Lower leg skin (tissue), 4 donors: Measurements from ENCODE around the gene MUC5AC. TPM values are rescaled to one million over a fixed set of nuclear protein-coding genes. Genes with fewer than 3 reads are reported as not detected.
A peak's percentile ranks its signal among the peaks of the same experiment; 100 is the strongest.

Source experiments
- DNase-seq, 2 donors: peaks; one replicate each; pipeline ENCODE4 v3.0.0-alpha.2; 2019; ENCODE audit warnings: low spot score in 2 of 2
- H3K4me3 ChIP-seq: fragments of 200-600 bp; sonication (generic); 2 replicates; pipeline ENCODE4 v1.5.1; 2017; ENCODE audit warnings: mild to moderate bottlenecking, low read depth; ENCODE audit not compliant: poor library complexity, severe bottlenecking
- POLR2A ChIP-seq, 2 donors: fragments of 450-650 bp; IDR thresholded peaks; one replicate each; pipeline ENCODE4 v1.6.1; 2016 to 2017; ENCODE audit warnings: antibody characterized with exemption in 2 of 2, mild to moderate bottlenecking in 1 of 2, moderate library complexity in 1 of 2
- WGBS, 2 donors: methylation state at CpG; one replicate each; pipeline ENCODE4 v1.1.5; 2018; 5-methylcytosine and 5-hydroxymethylcytosine counted together
- intact Hi-C: fragments of 100-400 bp; cut with DNase I; formaldehyde crosslinking; loops from one replicate; pipeline ENCODE4 v1.15.0; 2023; ENCODE audit warnings: low total_unique reads
- total RNA-seq, 4 donors: library from RNA; depleted of rRNA; stranded (reverse); fragments of >200 nt; gene quantifications; one replicate each; pipeline ENCODE4 v1.1.0, GENCODE V29; 2016
- TF ChIP-seq, protein P1 (sequence below), 3 donors: fragments of 450-650 bp; IDR thresholded peaks; one replicate each; pipeline ENCODE4 v1.5.1; 2016; ENCODE audit warnings: antibody characterized with exemption in 3 of 3, mild to moderate bottlenecking in 3 of 3, moderate library complexity in 2 of 3

MUC5AC gene
- total RNA-seq, 4 donors from 2014 or later = 0.02 to 0.04 (median 0.03) TPM; not detected in 1

- DNase-seq = peak in 1 of 2 donors; percentile 70
- no peak for TF ChIP-seq POLR2A (IDR thresholded peaks at IDR 0.05)
- TF ChIP-seq, protein P1, sequence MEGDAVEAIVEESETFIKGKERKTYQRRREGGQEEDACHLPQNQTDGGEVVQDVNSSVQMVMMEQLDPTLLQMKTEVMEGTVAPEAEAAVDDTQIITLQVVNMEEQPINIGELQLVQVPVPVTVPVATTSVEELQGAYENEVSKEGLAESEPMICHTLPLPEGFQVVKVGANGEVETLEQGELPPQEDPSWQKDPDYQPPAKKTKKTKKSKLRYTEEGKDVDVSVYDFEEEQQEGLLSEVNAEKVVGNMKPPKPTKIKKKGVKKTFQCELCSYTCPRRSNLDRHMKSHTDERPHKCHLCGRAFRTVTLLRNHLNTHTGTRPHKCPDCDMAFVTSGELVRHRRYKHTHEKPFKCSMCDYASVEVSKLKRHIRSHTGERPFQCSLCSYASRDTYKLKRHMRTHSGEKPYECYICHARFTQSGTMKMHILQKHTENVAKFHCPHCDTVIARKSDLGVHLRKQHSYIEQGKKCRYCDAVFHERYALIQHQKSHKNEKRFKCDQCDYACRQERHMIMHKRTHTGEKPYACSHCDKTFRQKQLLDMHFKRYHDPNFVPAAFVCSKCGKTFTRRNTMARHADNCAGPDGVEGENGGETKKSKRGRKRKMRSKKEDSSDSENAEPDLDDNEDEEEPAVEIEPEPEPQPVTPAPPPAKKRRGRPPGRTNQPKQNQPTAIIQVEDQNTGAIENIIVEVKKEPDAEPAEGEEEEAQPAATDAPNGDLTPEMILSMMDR (IDR thresholded peaks at IDR 0.05) = no peak
- WGBS, 2 donors = 84 to 88% methylated on average over 9 to 15 of the region's 15 CpGs
These were observed 31.2 kb upstream of the MUC5AC start for GRCh38 chr11:1126491-1126926.

GRCh38 chr11:1126935-1127663 lies 30.7 kb upstream of the MUC5AC start:
- WGBS, 2 donors = 80 to 86% methylated on average over 24 to 25 of the region's 30 CpGs
- no peak overlapping the region for H3K4me3 ChIP-seq
- TF ChIP-seq, protein P1 (IDR thresholded peaks at IDR 0.05) = no peak
- TF ChIP-seq POLR2A (IDR thresholded peaks at IDR 0.05) = no peak
- intact Hi-C loops = no loop called here
- peak in 1 of 2 donors; percentile 72 for DNase-seq

More at GRCh38 chr11:1126491-1126926, 31.2 kb upstream of the MUC5AC start:
- H3K4me3 ChIP-seq = no peak overlapping the region
- intact Hi-C loops = no loop called here

DNA sequence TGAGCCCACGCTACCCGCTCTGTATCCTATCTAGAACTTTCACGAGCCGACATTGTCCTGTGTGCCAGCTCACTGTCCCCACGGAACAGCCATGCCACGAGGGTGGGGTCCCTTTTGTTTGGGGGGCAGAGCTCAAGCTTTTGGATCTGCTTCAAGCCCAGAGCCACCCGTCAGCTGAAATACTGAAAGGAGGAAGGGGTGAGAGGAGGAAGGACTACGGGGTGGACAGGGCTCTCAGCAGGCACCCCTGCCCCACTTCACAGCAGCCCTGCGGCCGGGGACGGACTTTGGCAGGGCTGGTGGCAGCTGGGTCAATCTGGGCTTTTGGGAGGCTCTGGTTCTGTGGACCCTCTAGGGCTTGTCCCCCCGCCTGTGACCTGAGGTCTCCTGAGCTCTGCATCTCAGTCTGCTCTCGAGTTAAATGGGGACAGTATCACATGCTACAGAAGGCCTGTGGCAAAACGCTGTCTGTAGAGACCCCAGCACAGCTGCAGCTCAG lies 30.0 kb upstream of the MUC5AC start:
- DNase-seq = peak in 1 of 2 donors; percentile 57
- 64 to 70% methylated on average over 13 to 14 of the region's 14 CpGs for WGBS, 2 donors
- TF ChIP-seq, protein P1 (IDR thresholded peaks at IDR 0.05) = no peak
- intact Hi-C loops = no loop called here
- no peak overlapping the region for H3K4me3 ChIP-seq

GRCh38 chr11:1128311-1129142 lies 29.2 kb upstream of the MUC5AC start:
- DNase-seq = peak in 1 of 2 donors; percentile 78
- WGBS, 2 donors = 77 to 78% methylated on average over 18 to 32 of the region's 33 CpGs
- H3K4me3 ChIP-seq = no peak overlapping the region
- TF ChIP-seq, protein P1 (IDR thresholded peaks at IDR 0.05) = no peak
- intact Hi-C loops = no loop called here

GRCh38 chr11:1129143-1129610 lies 28.6 kb upstream of the MUC5AC start:
- H3K4me3 ChIP-seq = no peak overlapping the region
- intact Hi-C loops = no loop called here
- TF ChIP-seq POLR2A (IDR thresholded peaks at IDR 0.05) = no peak
- TF ChIP-seq, protein P1 (IDR thresholded peaks at IDR 0.05) = no peak

More at GRCh38 chr11:1129143-1129610, 28.6 kb upstream of the MUC5AC start:
- WGBS, 2 donors = 72 to 75% methylated on average over 11 of the region's 17 CpGs
- no peak for DNase-seq
